ENCODE data around the gene COL27A1.

Gene COL27A1

DNA sequence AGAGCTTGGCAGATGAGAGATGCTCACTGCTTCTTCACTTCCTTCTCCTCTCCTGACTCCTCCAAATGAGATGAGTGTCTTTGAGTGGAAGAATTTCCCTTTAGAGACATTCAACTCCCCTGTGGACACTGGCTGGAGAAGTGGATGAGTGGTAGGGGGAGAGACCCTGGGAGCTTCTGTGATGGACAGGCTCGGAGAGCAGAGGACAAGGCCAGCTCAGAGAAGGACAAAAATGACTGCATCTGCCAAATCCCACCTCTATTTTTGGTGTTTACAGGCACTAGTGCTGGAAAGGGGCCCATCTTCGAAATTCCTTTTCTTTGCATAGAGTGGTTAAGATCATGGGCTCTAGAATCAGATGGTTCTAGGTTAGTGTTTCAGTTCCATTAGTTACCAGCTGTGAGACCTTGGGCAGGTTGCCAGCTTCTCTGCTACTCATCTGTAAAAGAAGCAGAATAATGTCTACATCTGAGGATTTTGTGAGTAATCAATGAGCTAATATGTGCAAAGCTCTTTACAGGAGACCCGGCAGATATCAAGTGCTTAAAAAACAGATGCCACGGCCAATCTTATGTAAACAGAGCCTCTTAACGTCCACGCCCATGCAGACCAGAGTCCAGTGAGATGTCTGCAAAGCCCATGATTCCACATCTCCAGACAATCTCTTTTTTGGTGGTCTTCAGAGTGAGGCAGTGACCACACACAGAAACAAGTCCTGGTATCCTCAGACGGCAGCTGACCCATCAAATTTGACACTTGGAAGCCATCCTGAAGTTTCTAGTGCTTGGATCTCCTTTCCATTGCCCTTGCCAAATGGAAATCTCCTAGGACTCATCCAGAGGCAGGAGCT is 13.6 kb upstream of the COL27A1 start:
- DNase-seq (ENCODE audit: insufficient read length, low spot score) (no peak), FAIRE-seq (no peak)
- no peak for TF ChIP-seq POU2F2 (IDR thresholded peaks at IDR 0.05; ENCODE audit: low read depth, low read length)
- no peak for TF ChIP-seq POLR2AphosphoS5 (IDR thresholded peaks at IDR 0.05; ENCODE audit: low read depth, low read length)
- TF ChIP-seq SPI1 (IDR thresholded peaks at IDR 0.05; ENCODE audit: low read depth, low read length), result no peak
- no peak for TF ChIP-seq PAX5 (IDR thresholded peaks at IDR 0.05; ENCODE audit: insufficient read depth, low read length, severe bottlenecking)
- TF ChIP-seq TAF1 (IDR thresholded peaks at IDR 0.05; ENCODE audit: low read depth, low read length), result no peak
- TF ChIP-seq POLR2A (IDR thresholded peaks at IDR 0.05; ENCODE audit: low read depth, low read length), result no peak

DNA sequence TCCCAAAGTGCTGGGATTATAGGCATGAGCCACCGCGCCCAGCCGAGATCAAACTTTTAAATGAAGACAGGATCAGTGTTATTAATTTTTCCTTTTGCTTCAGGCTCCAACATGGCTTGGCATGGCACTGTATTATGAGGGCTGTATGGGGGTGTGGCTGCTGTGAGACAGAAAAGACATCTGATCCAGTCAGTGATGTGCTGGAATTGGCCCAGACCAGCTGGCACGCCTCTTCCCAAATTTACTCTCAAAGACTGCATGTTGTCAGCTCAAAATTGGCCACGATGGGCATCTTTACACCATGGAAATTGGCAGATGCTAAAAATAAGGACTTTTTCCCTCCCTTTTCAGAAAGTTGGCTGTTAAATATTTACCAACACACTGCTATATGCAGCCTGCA is 12.1 kb upstream of the COL27A1 start:
- FAIRE-seq (no peak), DNase-seq (ENCODE audit: insufficient read length, low spot score) (no peak)
- no peak for TF ChIP-seq POLR2A (IDR thresholded peaks at IDR 0.05; ENCODE audit: low read depth, low read length)
- no peak for TF ChIP-seq PAX5 (IDR thresholded peaks at IDR 0.05; ENCODE audit: insufficient read depth, low read length, severe bottlenecking)
- no peak for TF ChIP-seq TAF1 (IDR thresholded peaks at IDR 0.05; ENCODE audit: low read depth, low read length)
- no peak for TF ChIP-seq SPI1 (IDR thresholded peaks at IDR 0.05; ENCODE audit: low read depth, low read length)
- TF ChIP-seq POLR2AphosphoS5 (IDR thresholded peaks at IDR 0.05; ENCODE audit: low read depth, low read length), result no peak
- TF ChIP-seq POU2F2 (IDR thresholded peaks at IDR 0.05; ENCODE audit: low read depth, low read length), result no peak

DNA sequence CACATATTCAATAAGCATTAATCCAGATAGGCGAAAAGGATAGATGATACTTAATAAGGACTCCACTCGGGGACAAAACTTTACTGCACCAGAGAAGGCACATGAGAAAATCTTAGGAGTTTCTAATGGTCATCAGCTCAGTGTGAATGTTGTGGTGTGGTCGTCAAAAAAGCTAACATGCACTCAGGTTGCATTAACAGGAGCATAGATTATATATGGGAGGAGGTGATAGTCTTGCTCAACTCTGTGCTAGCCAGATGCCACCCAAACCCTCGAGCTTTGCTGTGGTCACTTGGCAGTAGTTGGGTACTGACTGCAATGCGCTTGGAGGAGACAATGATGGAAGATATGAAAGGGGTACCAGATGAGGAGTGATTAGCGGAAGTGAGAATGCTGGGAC is 8.6 kb upstream of the COL27A1 start:
- FAIRE-seq, result no peak
- no peak for TF ChIP-seq PAX5 (IDR thresholded peaks at IDR 0.05; ENCODE audit: insufficient read depth, low read length, severe bottlenecking)
- TF ChIP-seq POLR2AphosphoS5 (IDR thresholded peaks at IDR 0.05; ENCODE audit: low read depth, low read length), result no peak
- no peak for TF ChIP-seq SPI1 (IDR thresholded peaks at IDR 0.05; ENCODE audit: low read depth, low read length)
- no peak for TF ChIP-seq TAF1 (IDR thresholded peaks at IDR 0.05; ENCODE audit: low read depth, low read length)
- TF ChIP-seq POU2F2 (IDR thresholded peaks at IDR 0.05; ENCODE audit: low read depth, low read length), result no peak
- no peak for TF ChIP-seq POLR2A (IDR thresholded peaks at IDR 0.05; ENCODE audit: low read depth, low read length)

DNA sequence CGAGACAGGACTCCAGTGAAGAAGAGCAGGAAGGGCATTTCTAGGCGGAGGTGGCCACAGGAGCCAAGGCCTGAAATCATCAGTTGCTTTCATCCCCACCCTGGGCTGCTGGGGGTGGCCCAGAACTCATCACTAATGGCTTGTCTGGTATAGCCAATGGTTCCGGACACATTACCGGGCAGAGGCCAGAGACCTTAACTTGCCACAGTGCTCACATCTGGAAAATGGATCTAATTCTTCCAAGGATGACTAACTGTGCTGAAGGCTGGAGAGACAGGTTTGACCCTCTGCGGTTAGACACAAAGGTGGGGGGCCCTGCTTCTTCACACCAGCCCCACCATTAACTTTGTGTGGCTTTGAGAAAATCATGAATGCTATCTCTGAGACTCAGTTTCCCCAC is 6.2 kb upstream of the COL27A1 start:
- DNase-seq (ENCODE audit: insufficient read length, low spot score), result no peak
- no peak for FAIRE-seq
- TF ChIP-seq POLR2A (IDR thresholded peaks at IDR 0.05; ENCODE audit: low read depth, low read length) (no peak), POU2F2 (IDR thresholded peaks at IDR 0.05; ENCODE audit: low read depth, low read length) (no peak), SPI1 (IDR thresholded peaks at IDR 0.05; ENCODE audit: low read depth, low read length) (no peak), POLR2AphosphoS5 (IDR thresholded peaks at IDR 0.05; ENCODE audit: low read depth, low read length) (no peak), PAX5 (IDR thresholded peaks at IDR 0.05; ENCODE audit: insufficient read depth, low read length, severe bottlenecking) (no peak), TAF1 (IDR thresholded peaks at IDR 0.05; ENCODE audit: low read depth, low read length) (no peak)

More for the DNA sequence above, 8.6 kb upstream of the COL27A1 start:
- no peak for DNase-seq (ENCODE audit: insufficient read length, low spot score)

DNA sequence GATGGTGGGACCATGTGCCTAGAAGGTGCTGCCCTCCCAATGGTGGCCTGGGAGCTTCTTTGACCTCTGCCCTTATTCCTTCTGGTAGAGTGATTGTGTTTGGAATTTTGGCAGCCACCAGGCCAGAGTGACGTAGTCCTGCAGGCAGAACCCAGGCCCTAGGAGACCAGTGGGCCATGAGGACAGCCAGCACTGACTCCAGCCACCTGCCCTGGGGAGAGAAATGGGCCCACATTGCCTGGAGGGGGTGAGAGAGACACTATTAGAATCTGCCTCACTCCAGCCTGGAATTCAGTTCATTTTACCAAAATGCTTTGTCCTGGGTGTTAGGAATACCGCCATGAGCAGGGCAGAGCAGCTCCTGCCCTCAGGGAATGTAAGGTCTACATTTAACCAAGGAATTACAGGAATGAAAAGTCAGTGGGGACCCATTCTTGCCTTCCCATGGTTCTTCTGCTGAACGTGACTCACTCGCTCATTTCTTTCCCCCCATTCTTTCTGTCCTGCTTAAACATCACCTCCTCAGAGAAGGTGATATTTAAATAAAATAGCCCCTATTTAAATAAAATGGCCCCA is 5.5 kb upstream of the COL27A1 start:
- TF ChIP-seq PAX5 (IDR thresholded peaks at IDR 0.05; ENCODE audit: insufficient read depth, low read length, severe bottlenecking) (no peak), POLR2AphosphoS5 (IDR thresholded peaks at IDR 0.05; ENCODE audit: low read depth, low read length) (no peak), SPI1 (IDR thresholded peaks at IDR 0.05; ENCODE audit: low read depth, low read length) (no peak), POU2F2 (IDR thresholded peaks at IDR 0.05; ENCODE audit: low read depth, low read length) (no peak), TAF1 (IDR thresholded peaks at IDR 0.05; ENCODE audit: low read depth, low read length) (no peak), POLR2A (IDR thresholded peaks at IDR 0.05; ENCODE audit: low read depth, low read length) (no peak)
- FAIRE-seq, result no peak
- no peak for DNase-seq (ENCODE audit: insufficient read length, low spot score)

DNA sequence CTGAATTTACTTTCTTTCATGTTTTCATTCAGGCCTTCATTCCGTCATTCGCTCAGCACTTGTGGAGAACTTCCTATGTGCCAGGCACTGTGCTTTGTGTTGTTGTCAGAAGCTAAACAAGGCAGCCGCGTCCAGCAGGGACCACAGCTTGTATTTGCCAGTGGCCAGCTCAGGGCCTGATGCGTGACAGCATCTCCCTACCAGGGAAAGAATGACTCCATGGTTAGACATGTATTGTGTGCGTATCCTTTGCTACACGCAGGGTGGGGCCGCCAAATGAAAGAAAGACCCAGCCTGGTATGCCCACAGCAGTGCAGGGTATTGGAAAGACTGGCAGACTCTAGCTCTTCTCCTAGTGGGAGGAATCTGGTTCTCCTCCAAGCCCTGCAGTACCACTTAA is 4.7 kb upstream of the COL27A1 start:
- FAIRE-seq (no peak), DNase-seq (ENCODE audit: insufficient read length, low spot score) (no peak)
- TF ChIP-seq POU2F2 (IDR thresholded peaks at IDR 0.05; ENCODE audit: low read depth, low read length), result no peak
- TF ChIP-seq POLR2AphosphoS5 (IDR thresholded peaks at IDR 0.05; ENCODE audit: low read depth, low read length), result no peak
- TF ChIP-seq POLR2A (IDR thresholded peaks at IDR 0.05; ENCODE audit: low read depth, low read length), result no peak
- no peak for TF ChIP-seq SPI1 (IDR thresholded peaks at IDR 0.05; ENCODE audit: low read depth, low read length)
- no peak for TF ChIP-seq PAX5 (IDR thresholded peaks at IDR 0.05; ENCODE audit: insufficient read depth, low read length, severe bottlenecking)
- TF ChIP-seq TAF1 (IDR thresholded peaks at IDR 0.05; ENCODE audit: low read depth, low read length), result no peak

DNA sequence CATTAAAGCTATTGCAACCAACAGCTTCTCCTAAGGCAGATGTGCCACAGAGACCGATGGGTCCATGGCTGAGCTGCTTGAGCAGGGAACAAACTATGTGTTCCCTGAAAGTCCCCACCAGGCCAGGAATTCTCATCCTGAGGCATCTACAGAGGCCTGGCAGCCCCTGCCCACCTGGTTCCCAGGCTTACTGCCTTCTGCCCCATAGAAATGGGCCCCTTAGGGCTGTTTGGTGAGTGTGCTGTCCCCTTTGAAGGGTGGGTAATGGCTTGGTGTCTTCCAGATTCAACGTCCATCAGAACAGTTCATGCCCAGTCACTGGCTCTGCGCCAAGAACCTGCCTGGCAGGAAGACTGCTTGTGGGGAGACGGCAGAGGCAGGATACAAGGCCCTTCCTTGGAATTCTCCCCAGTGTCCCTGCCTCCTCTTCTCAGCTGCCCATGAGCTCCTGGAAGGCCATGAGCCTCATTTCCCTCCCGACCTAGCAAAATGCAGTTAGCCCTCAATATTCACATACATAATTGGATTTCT is 3.8 kb upstream of the COL27A1 start:
- DNase-seq (ENCODE audit: insufficient read length, low spot score), result no peak
- TF ChIP-seq SPI1 (IDR thresholded peaks at IDR 0.05; ENCODE audit: low read depth, low read length) (no peak), PAX5 (IDR thresholded peaks at IDR 0.05; ENCODE audit: insufficient read depth, low read length, severe bottlenecking) (no peak), POLR2A (IDR thresholded peaks at IDR 0.05; ENCODE audit: low read depth, low read length) (no peak), POU2F2 (IDR thresholded peaks at IDR 0.05; ENCODE audit: low read depth, low read length) (no peak), POLR2AphosphoS5 (IDR thresholded peaks at IDR 0.05; ENCODE audit: low read depth, low read length) (no peak), TAF1 (IDR thresholded peaks at IDR 0.05; ENCODE audit: low read depth, low read length) (no peak)
- no peak for FAIRE-seq

DNA sequence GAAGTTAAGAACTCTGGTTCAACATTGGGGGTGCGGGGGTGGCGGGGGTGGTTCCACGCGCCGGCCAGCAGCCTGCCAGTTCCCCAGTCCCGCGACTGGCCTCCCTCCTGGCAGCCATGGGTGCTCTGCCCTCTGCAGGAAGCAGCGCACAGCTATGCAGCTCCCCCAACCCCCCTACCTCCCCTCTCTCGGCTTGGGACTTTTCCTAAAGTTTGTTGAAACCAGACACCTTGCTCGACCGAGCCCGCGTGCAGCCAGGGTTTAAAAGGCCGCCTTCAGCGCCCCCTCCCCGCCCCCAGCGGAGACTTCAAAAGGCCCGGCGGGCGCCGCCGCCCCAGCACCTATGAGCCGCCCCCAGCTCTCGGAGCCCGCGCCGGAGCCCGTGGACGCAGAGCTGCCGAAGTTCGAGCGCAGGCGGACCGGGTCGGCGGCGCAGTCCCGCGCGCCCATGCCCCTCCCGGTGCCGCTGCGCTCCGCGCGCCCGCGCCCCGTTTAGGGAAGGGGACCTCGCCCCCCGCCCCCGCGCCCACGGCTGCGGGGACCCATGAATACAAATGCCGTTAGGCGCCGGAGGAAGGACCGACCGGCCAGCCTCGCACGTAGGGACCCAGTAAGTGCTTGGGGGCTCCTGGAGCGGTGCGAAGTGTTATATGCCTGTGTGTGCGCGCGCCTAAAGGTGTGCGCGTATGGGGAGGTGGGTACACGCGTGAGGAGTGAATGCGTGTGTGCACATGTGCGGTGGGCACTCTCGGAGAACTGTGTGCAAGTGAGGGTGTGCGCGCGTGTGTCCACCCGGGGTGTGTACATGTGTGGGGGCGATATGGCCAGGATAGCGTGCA is 1.4 kb upstream of the COL27A1 start:
- TF ChIP-seq POU2F2 (IDR thresholded peaks at IDR 0.05; ENCODE audit: low read depth, low read length), result no peak
- no peak for TF ChIP-seq SPI1 (IDR thresholded peaks at IDR 0.05; ENCODE audit: low read depth, low read length)
- TF ChIP-seq PAX5 (IDR thresholded peaks at IDR 0.05; ENCODE audit: insufficient read depth, low read length, severe bottlenecking), result no peak
- TF ChIP-seq TAF1 (IDR thresholded peaks at IDR 0.05; ENCODE audit: low read depth, low read length), result no peak
- no peak for TF ChIP-seq POLR2AphosphoS5 (IDR thresholded peaks at IDR 0.05; ENCODE audit: low read depth, low read length)
- no peak for TF ChIP-seq POLR2A (IDR thresholded peaks at IDR 0.05; ENCODE audit: low read depth, low read length)
- DNase-seq (ENCODE audit: insufficient read length, low spot score), result no peak
- FAIRE-seq, result no peak
